HG03457 (cell line): Measurements from ENCODE around the gene HSD17B1.

Source experiments
- ATAC-seq: cut with Tn5 transposase; IDR thresholded peaks from one replicate; pipeline ENCODE4 v1.9.1; 2021; ENCODE audit warnings: moderate number of reproducible peaks; ENCODE audit not compliant: unreplicated experiment

Gene HSD17B1

DNA sequence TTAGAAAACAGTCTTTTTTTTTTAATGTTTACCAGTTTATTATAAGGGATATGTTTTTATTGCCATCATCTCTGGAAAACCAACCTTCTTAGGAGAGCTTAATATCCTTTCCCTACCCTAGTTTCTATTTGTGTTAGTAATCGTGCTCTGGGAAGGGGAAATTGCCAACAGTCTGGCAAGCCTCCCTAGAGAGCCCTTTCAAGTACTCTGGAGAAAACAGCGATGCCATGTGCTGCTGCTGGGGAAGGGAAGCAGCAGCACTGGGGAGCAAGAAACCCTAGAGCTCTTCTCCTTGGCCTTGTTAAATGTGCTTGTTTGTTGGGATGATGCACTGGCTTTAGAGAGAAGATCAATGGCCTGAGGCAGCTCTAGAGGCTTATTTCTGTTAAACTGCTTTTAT lies 46.2 kb downstream of the HSD17B1 start:
- ATAC-seq: no peak

- ATAC-seq: no peak
Measured at GRCh38 chr17:42603318-42603717, 50.6 kb downstream of the HSD17B1 start.
